ENCODE results near the gene COX6B1.

Gene COX6B1

GRCh38 chr19:35704218-35704617 lies 56.1 kb downstream of the COX6B1 start, which contains the start of gene ZBTB32:
Gene ZBTB32 (plus strand): TSS chr19:35704558. CDS start chr19:35714627, 10,069 bp downstream.
- Histone ChIP-seq H3K36me3 (ENCODE audit: control insufficient read depth in 4 of 4, insufficient read depth in 4 of 4, low read length in 3 of 4) (no peaks in the 10 kb centered on the region), H3K4me1 (ENCODE audit: control extremely low read depth in 1 of 4, control insufficient read depth in 4 of 4, insufficient read depth in 4 of 4, low read length in 3 of 4) (peaks cover 0 to 12% (median 10%) of the 10 kb centered on the region in 4 experiments), H3K9me3 (ENCODE audit: control extremely low read depth in 1 of 5, control insufficient read depth in 4 of 5, insufficient read depth in 2 of 5, low read depth in 1 of 5, low read length in 4 of 5) (no peaks in the 10 kb centered on the region), H3K27me3 (replicated peaks in 2 of 5; ENCODE audit: control insufficient read depth in 4 of 5, insufficient read depth in 5 of 5, low read length in 4 of 5) (peaks cover 0 to 18% (median 5%) of the 10 kb centered on the region in 5 experiments), H3K27ac (ENCODE audit: insufficient read depth in 1 of 2, low read depth in 1 of 2, low read length in 2 of 2, poor library complexity in 1 of 2, severe bottlenecking in 2 of 2) (no peak within 1 kb of the TSS), H3K4me3 (ENCODE audit: control insufficient read depth in 1 of 7, extremely low read depth in 1 of 7, insufficient read depth in 4 of 7, low read depth in 2 of 7, low read length in 6 of 7) (no peak within 1 kb of the TSS)
- CTCF ChIA-PET = interaction anchor here (1.9 to 2.6 kb wide), 2 partner anchors 9 to 11 kb away, joined by 6 read pairs; no protein-coding TSS in a partner anchor
- WGBS (ENCODE audit: insufficient coverage) = 43% methylated on average over 24 of the region's 24 CpGs
- peak in 2 of 3 donors; percentile 66 to 68 for DNase-seq
- POLR2A ChIA-PET = no interaction called here
